GM12878 (cell line): ENCODE results near the gene SSTR4. TPM values are rescaled to one million over a fixed set of nuclear protein-coding genes. Genes with fewer than 3 reads are reported as not detected.

Source experiments
- ATAC-seq: fragments of 200-7000 bp; cut with Tn5 transposase; 3 replicates; pipeline ENCODE4 v1.9.1; 2020; ENCODE audit warnings: mild to moderate bottlenecking, moderate library complexity
- BruUV-seq: library from RNA; stranded (reverse); fragments of 400-500 nt; replicated peaks from 2 replicates; lab custom pipeline; 2021; lab: Mats Ljungman, UMichigan
- CTCF ChIA-PET: fragments of 300-600 bp; sonication (Branson Sonifier 250); formaldehyde crosslinking; extraction: SDS; loops from one replicate; lab custom pipeline; 2021; ENCODE audit warnings: inconsistent platforms; lab: Yijun Ruan, JAX
- POLR2A ChIA-PET: fragments of 350-600 bp; formaldehyde crosslinking; extraction: SDS; loops from one replicate; lab custom pipeline; 2021; ENCODE audit warnings: inconsistent platforms; lab: Charles Lee
- RAD21 ChIA-PET: fragments of 300-600 bp; sonication (Branson Sonifier 250); formaldehyde crosslinking; loops from one replicate; lab custom pipeline; 2023; ENCODE audit warnings: antibody characterized with exemption; ENCODE audit not compliant: unreplicated experiment; lab: Charles Lee
- SMC1A ChIA-PET: fragments of 300-600 bp; sonication (Branson Sonifier 250); formaldehyde crosslinking; loops from one replicate; lab custom pipeline; 2023; ENCODE audit not compliant: unreplicated experiment, uncharacterized antibody; lab: Charles Lee
- DNase-seq: peaks from one replicate; pipeline ENCODE4 v3.0.0-alpha.2; 2011; ENCODE audit warnings: low read depth, low spot score
- FAIRE-seq: peaks from 3 replicates; lab custom pipeline; 2011; peaks lifted over from hg19 to GRCh38; lab: Jason Lieb, UNC
- H2AFZ ChIP-seq: 2 replicates; pipeline ENCODE4 v1.6.0; 2011; ENCODE audit warnings: low read depth, low read length, control low read depth; ENCODE audit not compliant: control insufficient read depth
- H3K27ac ChIP-seq: 2 replicates; pipeline ENCODE4 v1.5.1; 2011; ENCODE audit warnings: control low read depth; ENCODE audit not compliant: control insufficient read depth, insufficient read depth
- H3K27me3 ChIP-seq, 2 experiments: replicated peaks in 1 of 2; 2 replicates each; pipeline versions ENCODE4 v1.6.0 to v1.6.1; 2011; ENCODE audit warnings: low read length in 1 of 2; ENCODE audit not compliant: control insufficient read depth in 2 of 2, insufficient read depth in 2 of 2
- H3K36me3 ChIP-seq, 2 experiments: 2 replicates each; pipeline ENCODE4 v1.5.1; 2011; ENCODE audit warnings: low read length in 1 of 2; ENCODE audit not compliant: control insufficient read depth in 2 of 2, insufficient read depth in 2 of 2
- H3K4me1 ChIP-seq: 2 replicates; pipeline ENCODE4 v1.6.1; 2011; ENCODE audit warnings: mild to moderate bottlenecking, low read length, moderate library complexity, mixed read lengths; ENCODE audit not compliant: control insufficient read depth, insufficient read depth
- H3K4me2 ChIP-seq: 2 replicates; pipeline ENCODE4 v1.6.0; 2011; ENCODE audit warnings: control low read depth; ENCODE audit not compliant: control insufficient read depth, insufficient read depth
- H3K4me3 ChIP-seq: fragments of 200-600 bp; sonication (generic); 2 replicates; pipeline ENCODE4 v1.5.1; 2016
- H3K79me2 ChIP-seq: 2 replicates; pipeline ENCODE4 v1.6.0; 2011; ENCODE audit warnings: low read length; ENCODE audit not compliant: control insufficient read depth, insufficient read depth
- H3K9ac ChIP-seq: 2 replicates; pipeline ENCODE4 v1.8.0; 2011; ENCODE audit warnings: low read length, control low read depth, mixed read lengths; ENCODE audit not compliant: control insufficient read depth, insufficient read depth
- H3K9me3 ChIP-seq: replicated peaks from 3 replicates; pipeline ENCODE4 v1.5.1; 2011; ENCODE audit warnings: mild to moderate bottlenecking, low read length; ENCODE audit not compliant: control insufficient read depth, insufficient read depth
- H4K20me1 ChIP-seq: 2 replicates; pipeline ENCODE4 v1.6.0; 2011; ENCODE audit not compliant: control insufficient read depth, insufficient read depth
- ASH2L ChIP-seq: fragments of 300-600, 200-600 bp; sonication (generic); IDR thresholded peaks from 2 replicates; pipeline ENCODE4 v1.6.1; 2017; ENCODE audit warnings: low read depth, mild to moderate bottlenecking, borderline replicate concordance
- KAT2A ChIP-seq: conservative IDR thresholded peaks from 2 replicates; pipeline ENCODE4 v1.6.1; 2011; ENCODE audit warnings: low read depth, low read length; ENCODE audit not compliant: control insufficient read depth
- MYC ChIP-seq: IDR thresholded peaks from 2 replicates; pipeline ENCODE4 v1.6.1; 2011; ENCODE audit warnings: mild to moderate bottlenecking, low read length, moderate library complexity, inconsistent platforms; ENCODE audit not compliant: insufficient read depth, insufficient replicate concordance, insufficient read length, severe bottlenecking
- NKRF ChIP-seq: fragments of 450-650 bp; conservative IDR thresholded peaks from 2 replicates; pipeline ENCODE4 v1.6.1; 2017; ENCODE audit warnings: mild to moderate bottlenecking, moderate library complexity
- RAD21 ChIP-seq: IDR thresholded peaks from 2 replicates; pipeline ENCODE4 v1.6.1; 2011; ENCODE audit warnings: mild to moderate bottlenecking, low read depth, low read length, moderate library complexity; ENCODE audit not compliant: insufficient read depth
- TBL1XR1 ChIP-seq: IDR thresholded peaks from 2 replicates; pipeline ENCODE4 v1.6.1; 2012; ENCODE audit warnings: low read depth, low read length, improper control_type of control experiment
- ZBED1 ChIP-seq: IDR thresholded peaks from 2 replicates; pipeline ENCODE4 v1.6.1; 2016; ENCODE audit warnings: borderline replicate concordance
- in situ Hi-C: fragments of 300-500 bp; cut with MboI; formaldehyde crosslinking; loops from 9 replicates; pipeline ENCODE4 v1.14.3; 2018; ENCODE audit warnings: mixed read lengths
- intact Hi-C: fragments of 100-400 bp; cut with micrococcal nuclease; formaldehyde crosslinking; loops from one replicate; pipeline ENCODE4 v1.14.2; 2022; ENCODE audit not compliant: unreplicated experiment
- polyA plus RNA-seq, 11 experiments: library from polyadenylated mRNA; depleted of rRNA in 4 of 11; unstranded in 6 of 11; stranded (reverse) in 5 of 11; fragments of >200 nt; fragmentation: Nextera tagmentation in 4 of 11; fragmentation: Illumina TruSeq in 1 of 11; extraction: Ambion mirVana in 4 of 11; extraction: Trizol in 1 of 11; gene quantifications; 1 replicate in 1 of 11; 2 replicates in 10 of 11; pipeline versions ENCODE4 v1.2.1 to v1.2.3, GENCODE V29; 2011 to 2016; ENCODE audit warnings: inconsistent platforms in 2 of 11, missing spikeins in 2 of 11, low read depth in 1 of 11
- total RNA-seq, 4 experiments: library from RNA; depleted of rRNA in 3 of 4; stranded (reverse); fragments of >200 nt in 3 of 4; fragmentation: Illumina TruSeq in 1 of 4; extraction: Trizol in 1 of 4; gene quantifications; 2 replicates each; pipeline versions ENCODE4 v1.2.1 to v1.2.3, GENCODE V29; 2013 to 2021
- TF ChIP-seq, protein P1 (sequence below): IDR thresholded peaks from 2 replicates; pipeline ENCODE4 v1.6.1; 2011; ENCODE audit warnings: borderline replicate concordance, low read depth, mild to moderate bottlenecking, moderate library complexity, mixed read lengths, low read length; ENCODE audit not compliant: insufficient read depth; ENCODE audit errors: extremely low read length
- TF ChIP-seq, protein P2 (sequence below): fragments of 450-650 bp; IDR thresholded peaks from 2 replicates; pipeline ENCODE4 v1.6.1; 2016; ENCODE audit warnings: mild to moderate bottlenecking, moderate library complexity, borderline replicate concordance

The SSTR4 gene
- total and polyA plus RNA-seq, 10 of the 15 experiments (the other 5 are each of a cell fraction or from before 2014, with no cell fraction given): not detected

- in situ Hi-C loops (no loop called here), intact Hi-C loops (no loop called here)
- RAD21 ChIA-PET: interaction anchor here (0.6 kb wide), 1 partner anchor 157 kb away, joined by 3 read pairs; no protein-coding TSS in a partner anchor
- TF ChIP-seq KAT2A (no peak), TBL1XR1 (no peak), NKRF (no peak), RAD21 (no peak), ZBED1 (no peak), MYC (no peak), ASH2L (no peak)
- TF ChIP-seq, protein P1, sequence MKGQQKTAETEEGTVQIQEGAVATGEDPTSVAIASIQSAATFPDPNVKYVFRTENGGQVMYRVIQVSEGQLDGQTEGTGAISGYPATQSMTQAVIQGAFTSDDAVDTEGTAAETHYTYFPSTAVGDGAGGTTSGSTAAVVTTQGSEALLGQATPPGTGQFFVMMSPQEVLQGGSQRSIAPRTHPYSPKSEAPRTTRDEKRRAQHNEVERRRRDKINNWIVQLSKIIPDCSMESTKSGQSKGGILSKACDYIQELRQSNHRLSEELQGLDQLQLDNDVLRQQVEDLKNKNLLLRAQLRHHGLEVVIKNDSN: no peak
- TF ChIP-seq, protein P2, sequence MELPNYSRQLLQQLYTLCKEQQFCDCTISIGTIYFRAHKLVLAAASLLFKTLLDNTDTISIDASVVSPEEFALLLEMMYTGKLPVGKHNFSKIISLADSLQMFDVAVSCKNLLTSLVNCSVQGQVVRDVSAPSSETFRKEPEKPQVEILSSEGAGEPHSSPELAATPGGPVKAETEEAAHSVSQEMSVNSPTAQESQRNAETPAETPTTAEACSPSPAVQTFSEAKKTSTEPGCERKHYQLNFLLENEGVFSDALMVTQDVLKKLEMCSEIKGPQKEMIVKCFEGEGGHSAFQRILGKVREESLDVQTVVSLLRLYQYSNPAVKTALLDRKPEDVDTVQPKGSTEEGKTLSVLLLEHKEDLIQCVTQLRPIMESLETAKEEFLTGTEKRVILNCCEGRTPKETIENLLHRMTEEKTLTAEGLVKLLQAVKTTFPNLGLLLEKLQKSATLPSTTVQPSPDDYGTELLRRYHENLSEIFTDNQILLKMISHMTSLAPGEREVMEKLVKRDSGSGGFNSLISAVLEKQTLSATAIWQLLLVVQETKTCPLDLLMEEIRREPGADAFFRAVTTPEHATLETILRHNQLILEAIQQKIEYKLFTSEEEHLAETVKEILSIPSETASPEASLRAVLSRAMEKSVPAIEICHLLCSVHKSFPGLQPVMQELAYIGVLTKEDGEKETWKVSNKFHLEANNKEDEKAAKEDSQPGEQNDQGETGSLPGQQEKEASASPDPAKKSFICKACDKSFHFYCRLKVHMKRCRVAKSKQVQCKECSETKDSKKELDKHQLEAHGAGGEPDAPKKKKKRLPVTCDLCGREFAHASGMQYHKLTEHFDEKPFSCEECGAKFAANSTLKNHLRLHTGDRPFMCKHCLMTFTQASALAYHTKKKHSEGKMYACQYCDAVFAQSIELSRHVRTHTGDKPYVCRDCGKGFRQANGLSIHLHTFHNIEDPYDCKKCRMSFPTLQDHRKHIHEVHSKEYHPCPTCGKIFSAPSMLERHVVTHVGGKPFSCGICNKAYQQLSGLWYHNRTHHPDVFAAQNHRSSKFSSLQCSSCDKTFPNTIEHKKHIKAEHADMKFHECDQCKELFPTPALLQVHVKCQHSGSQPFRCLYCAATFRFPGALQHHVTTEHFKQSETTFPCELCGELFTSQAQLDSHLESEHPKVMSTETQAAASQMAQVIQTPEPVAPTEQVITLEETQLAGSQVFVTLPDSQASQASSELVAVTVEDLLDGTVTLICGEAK: no peak
- no peaks in the 10 kb centered on the region for H4K20me1 ChIP-seq
- ATAC-seq (no peak), FAIRE-seq (no peak), DNase-seq (no peak)
- H3K4me2 ChIP-seq: no peak overlapping the region
- no TSS peak for BruUV-seq
- H3K4me3 ChIP-seq: no peak overlapping the region
- no peaks in the 10 kb centered on the region; the same call in 2 of the 3 replicates for H3K9me3 ChIP-seq
- no peaks in the 10 kb centered on the region; a peak in 1 of 4 replicates for H3K36me3 ChIP-seq
- H3K9ac ChIP-seq: no peak overlapping the region
- H3K4me1 ChIP-seq: no peaks in the 10 kb centered on the region
- SMC1A ChIA-PET: interaction anchor here (1.2 to 1.5 kb wide), 2 partner anchors 118 to 155 kb away, joined by 3 to 4 read pairs; no protein-coding TSS in a partner anchor
- H3K27ac ChIP-seq: no peak overlapping the region
- CTCF ChIA-PET: interaction anchor here (1.1 to 2.0 kb wide), 6 partner anchors 21 to 155 kb away, joined by 3 to 4 read pairs (median 4); no protein-coding TSS in a partner anchor
- POLR2A ChIA-PET: no interaction called here
- no peak overlapping the region for H2AFZ ChIP-seq
- peaks cover 8 to 11% of the 10 kb centered on the region in 2 experiments for H3K27me3 ChIP-seq
- H3K79me2 ChIP-seq: no peaks in the 10 kb centered on the region
Observed at GRCh38 chr20:23046431-23046830, 11.3 kb downstream of the SSTR4 start.
